Caco-2 (cell line): ENCODE measurements around the gene MAPK12. TPM values are rescaled to one million over a fixed set of nuclear protein-coding genes. Genes with fewer than 3 reads are reported as not detected.

Experiments
- BruUV-seq: library from RNA; stranded (reverse); fragments of 400-500 nt; replicated peaks from 2 replicates; lab custom pipeline; 2021; lab: Mats Ljungman, UMichigan
- CTCF ChIA-PET: fragments of 300-600 bp; sonication (Branson Sonifier 250); formaldehyde crosslinking; loops from one replicate; lab custom pipeline; 2022; ENCODE audit warnings: antibody characterized with exemption; lab: Charles Lee
- POLR2A ChIA-PET: fragments of 300-600 bp; sonication (Branson Sonifier 250); formaldehyde crosslinking; loops from one replicate; lab custom pipeline; 2022; ENCODE audit warnings: antibody characterized with exemption; lab: Charles Lee
- DNase-seq, 2 experiments: peaks; one replicate each; pipeline versions ENCODE4 v3.0.0 to v3.0.0-alpha.2; 2020 to 2022
- H3K27me3 ChIP-seq: replicated peaks from 2 replicates; pipeline ENCODE4 v1.6.0; 2011; ENCODE audit warnings: low read length; ENCODE audit not compliant: control insufficient read depth, insufficient read depth
- H3K36me3 ChIP-seq: 2 replicates; pipeline ENCODE4 v1.5.1; 2011; ENCODE audit warnings: low read length; ENCODE audit not compliant: control insufficient read depth, insufficient read depth
- H3K4me1 ChIP-seq: fragments of 250-450 bp; sonication (Bioruptor Pico); 2 replicates; pipeline ENCODE4 v1.5.1; 2020; ENCODE audit warnings: mild to moderate bottlenecking
- H3K4me3 ChIP-seq: 2 replicates; pipeline ENCODE4 v1.5.1; 2011; ENCODE audit warnings: low read depth, mild to moderate bottlenecking, control low read depth, low read length
- H3K9me3 ChIP-seq: fragments of 250-450 bp; sonication (Bioruptor Pico); 2 replicates; pipeline ENCODE4 v1.5.1; 2020; ENCODE audit warnings: mild to moderate bottlenecking, moderate library complexity
- H3K27ac Mint-ChIP-seq: one replicate; pipeline ENCODE4 v1.8.0; 2022; ENCODE audit warnings: mixed read lengths; ENCODE audit not compliant: unreplicated experiment
- H3K27me3 Mint-ChIP-seq: one replicate; pipeline ENCODE4 v1.8.0; 2022; ENCODE audit warnings: mixed read lengths; ENCODE audit not compliant: insufficient read depth, unreplicated experiment
- H3K36me3 Mint-ChIP-seq: one replicate; pipeline ENCODE4 v1.8.0; 2022; ENCODE audit warnings: mild to moderate bottlenecking, mixed read lengths; ENCODE audit not compliant: insufficient read depth, unreplicated experiment
- H3K4me1 Mint-ChIP-seq: one replicate; pipeline ENCODE4 v1.8.0; 2022; ENCODE audit warnings: low read depth, mixed read lengths; ENCODE audit not compliant: unreplicated experiment
- H3K4me3 Mint-ChIP-seq: one replicate; pipeline ENCODE4 v1.8.0; 2022; ENCODE audit warnings: mild to moderate bottlenecking, moderate library complexity, mixed read lengths; ENCODE audit not compliant: unreplicated experiment
- H3K9me3 Mint-ChIP-seq: one replicate; pipeline ENCODE4 v1.8.0; 2022; ENCODE audit warnings: mixed read lengths; ENCODE audit not compliant: unreplicated experiment
- intact Hi-C: fragments of 100-400 bp; cut with micrococcal nuclease; formaldehyde crosslinking; loops from one replicate; pipeline ENCODE4 v1.10.0; 2022; ENCODE audit not compliant: unreplicated experiment
- total RNA-seq: library from RNA; stranded (reverse); gene quantifications from 2 replicates; pipeline ENCODE4 v1.2.3, GENCODE V29; 2022
- TF ChIP-seq, protein P1 (sequence below), 2 experiments: fragments of 200-600 bp in 1 of 2; IDR thresholded peaks; 1 replicate in 1 of 2; 2 replicates in 1 of 2; pipeline versions ENCODE4 v1.5.1 to v1.8.0; 2011 to 2022; ENCODE audit warnings: antibody characterized with exemption in 1 of 2, control low read depth in 1 of 2, inconsistent platforms in 1 of 2, low read depth in 1 of 2, low read length in 1 of 2, mild to moderate bottlenecking in 1 of 2, moderate library complexity in 1 of 2; ENCODE audit not compliant: insufficient read depth in 1 of 2, severe bottlenecking in 1 of 2, unreplicated experiment in 1 of 2

Gene MAPK12
- total RNA-seq, 1 experiment from 2014 or later = 37.4 TPM

DNA sequence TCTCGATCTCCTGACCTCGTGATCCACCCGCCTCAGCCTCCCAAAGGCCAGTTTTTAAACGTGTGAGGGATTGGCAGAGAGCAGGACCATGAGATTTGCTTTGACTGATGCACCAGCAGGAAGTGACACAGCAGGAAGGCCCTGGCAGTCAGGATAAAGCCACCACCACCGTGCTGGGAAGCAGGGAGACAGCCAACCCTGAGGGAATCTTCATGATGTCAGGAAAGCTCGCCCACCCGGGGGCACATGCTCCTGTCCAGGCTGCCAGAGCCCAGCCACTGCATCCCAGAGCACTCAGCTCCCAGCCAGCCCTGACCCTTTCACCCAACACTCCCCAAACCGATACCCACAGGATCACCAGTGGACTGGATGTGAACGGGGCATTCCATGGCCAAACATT, 22.7 kb downstream of the MAPK12 start:
- Mint-ChIP-seq H3K27me3 (no peaks in the 10 kb centered on the region), H3K4me1 (peaks cover 8% of the 10 kb centered on the region), H3K4me3 (no peak overlapping the region), H3K9me3 (no peaks in the 10 kb centered on the region), H3K36me3 (peaks cover 30% of the 10 kb centered on the region), H3K27ac (no peak overlapping the region)
- H3K36me3 ChIP-seq = no peaks in the 10 kb centered on the region; the same call in 1 of the 2 replicates
- intact Hi-C loops = no loop called here
- TF ChIP-seq, protein P1, sequence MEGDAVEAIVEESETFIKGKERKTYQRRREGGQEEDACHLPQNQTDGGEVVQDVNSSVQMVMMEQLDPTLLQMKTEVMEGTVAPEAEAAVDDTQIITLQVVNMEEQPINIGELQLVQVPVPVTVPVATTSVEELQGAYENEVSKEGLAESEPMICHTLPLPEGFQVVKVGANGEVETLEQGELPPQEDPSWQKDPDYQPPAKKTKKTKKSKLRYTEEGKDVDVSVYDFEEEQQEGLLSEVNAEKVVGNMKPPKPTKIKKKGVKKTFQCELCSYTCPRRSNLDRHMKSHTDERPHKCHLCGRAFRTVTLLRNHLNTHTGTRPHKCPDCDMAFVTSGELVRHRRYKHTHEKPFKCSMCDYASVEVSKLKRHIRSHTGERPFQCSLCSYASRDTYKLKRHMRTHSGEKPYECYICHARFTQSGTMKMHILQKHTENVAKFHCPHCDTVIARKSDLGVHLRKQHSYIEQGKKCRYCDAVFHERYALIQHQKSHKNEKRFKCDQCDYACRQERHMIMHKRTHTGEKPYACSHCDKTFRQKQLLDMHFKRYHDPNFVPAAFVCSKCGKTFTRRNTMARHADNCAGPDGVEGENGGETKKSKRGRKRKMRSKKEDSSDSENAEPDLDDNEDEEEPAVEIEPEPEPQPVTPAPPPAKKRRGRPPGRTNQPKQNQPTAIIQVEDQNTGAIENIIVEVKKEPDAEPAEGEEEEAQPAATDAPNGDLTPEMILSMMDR (IDR thresholded peaks at IDR 0.05; ENCODE audit: insufficient read depth in 1 of 2, low read depth in 1 of 2, low read length in 1 of 2, severe bottlenecking in 1 of 2, unreplicated experiment in 1 of 2) = no peak
- no peaks in the 10 kb centered on the region for H3K9me3 ChIP-seq
- ChIA-PET CTCF (no interaction called here), POLR2A (no interaction called here)
- DNase-seq = no peak
- H3K4me1 ChIP-seq = no peaks in the 10 kb centered on the region
- H3K4me3 ChIP-seq = no peak overlapping the region
- H3K27me3 ChIP-seq = no peaks in the 10 kb centered on the region
- BruUV-seq = no TSS peak

GRCh38 chr22:50236731-50237409, 24.6 kb downstream of the MAPK12 start:
- TF ChIP-seq, protein P1 (IDR thresholded peaks at IDR 0.05; ENCODE audit: insufficient read depth in 1 of 2, low read depth in 1 of 2, low read length in 1 of 2, severe bottlenecking in 1 of 2, unreplicated experiment in 1 of 2) = peak; percentile 37 to 53
- DNase-seq = no peak
- Mint-ChIP-seq H3K4me3 (no peak overlapping the region), H3K27me3 (no peaks in the 10 kb centered on the region), H3K36me3 (peaks cover 30% of the 10 kb centered on the region), H3K27ac (no peak overlapping the region), H3K9me3 (no peaks in the 10 kb centered on the region), H3K4me1 (peaks cover 7% of the 10 kb centered on the region)
- no TSS peak for BruUV-seq
- Histone ChIP-seq H3K4me1 (no peaks in the 10 kb centered on the region), H3K4me3 (no peak overlapping the region), H3K27me3 (no peaks in the 10 kb centered on the region), H3K9me3 (no peaks in the 10 kb centered on the region), H3K36me3 (no peaks in the 10 kb centered on the region; the same call in 1 of the 2 replicates)
- CTCF ChIA-PET = interaction anchor here (0.6 to 1.0 kb wide), 3 partner anchors 14 to 50 kb away, joined by 3 to 9 read pairs (median 3); partner anchors contain the start of gene HDAC10
- POLR2A ChIA-PET = no interaction called here
- intact Hi-C loops = no loop called here

DNA sequence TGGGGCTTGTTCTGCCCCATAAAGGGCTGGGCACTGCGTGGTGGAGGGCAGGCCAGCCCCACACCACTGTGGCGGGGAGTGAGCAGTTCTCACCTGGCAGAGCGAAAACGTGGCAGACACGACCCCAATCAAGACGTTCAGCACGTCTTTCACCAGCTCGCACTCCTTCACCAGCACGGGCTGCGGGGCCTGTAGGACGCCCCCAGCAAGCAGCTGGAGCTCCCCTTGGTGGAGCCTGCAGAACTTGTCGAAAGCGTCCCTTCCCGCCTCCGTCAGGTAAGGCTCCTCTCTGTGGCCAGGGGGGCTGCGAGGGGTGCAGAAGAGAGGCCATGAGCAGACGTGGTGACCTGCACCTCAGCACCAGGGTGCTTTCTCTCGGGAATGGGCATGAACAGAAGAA, 28.3 kb downstream of the MAPK12 start:
- no TSS peak for BruUV-seq
- Histone ChIP-seq H3K4me1 (no peaks in the 10 kb centered on the region), H3K36me3 (no peaks in the 10 kb centered on the region; the same call in 1 of the 2 replicates), H3K4me3 (no peak overlapping the region), H3K27me3 (no peaks in the 10 kb centered on the region), H3K9me3 (no peaks in the 10 kb centered on the region)
- Mint-ChIP-seq H3K4me1 (no peaks in the 10 kb centered on the region), H3K4me3 (no peak overlapping the region), H3K36me3 (peaks cover 38% of the 10 kb centered on the region), H3K9me3 (no peaks in the 10 kb centered on the region), H3K27me3 (no peaks in the 10 kb centered on the region), H3K27ac (no peak overlapping the region)
- CTCF ChIA-PET = no interaction called here
- intact Hi-C loops = no loop called here
- TF ChIP-seq, protein P1 (IDR thresholded peaks at IDR 0.05; ENCODE audit: insufficient read depth in 1 of 2, low read depth in 1 of 2, low read length in 1 of 2, severe bottlenecking in 1 of 2, unreplicated experiment in 1 of 2) = no peak
- DNase-seq = no peak
- POLR2A ChIA-PET = no interaction called here
